ENCODE data around the gene TUBAL3. TPM values are rescaled to one million over a fixed set of nuclear protein-coding genes. Genes with fewer than 3 reads are reported as not detected.

TUBAL3 gene
- total and polyA plus RNA-seq, 12 donors: not detected

DNA sequence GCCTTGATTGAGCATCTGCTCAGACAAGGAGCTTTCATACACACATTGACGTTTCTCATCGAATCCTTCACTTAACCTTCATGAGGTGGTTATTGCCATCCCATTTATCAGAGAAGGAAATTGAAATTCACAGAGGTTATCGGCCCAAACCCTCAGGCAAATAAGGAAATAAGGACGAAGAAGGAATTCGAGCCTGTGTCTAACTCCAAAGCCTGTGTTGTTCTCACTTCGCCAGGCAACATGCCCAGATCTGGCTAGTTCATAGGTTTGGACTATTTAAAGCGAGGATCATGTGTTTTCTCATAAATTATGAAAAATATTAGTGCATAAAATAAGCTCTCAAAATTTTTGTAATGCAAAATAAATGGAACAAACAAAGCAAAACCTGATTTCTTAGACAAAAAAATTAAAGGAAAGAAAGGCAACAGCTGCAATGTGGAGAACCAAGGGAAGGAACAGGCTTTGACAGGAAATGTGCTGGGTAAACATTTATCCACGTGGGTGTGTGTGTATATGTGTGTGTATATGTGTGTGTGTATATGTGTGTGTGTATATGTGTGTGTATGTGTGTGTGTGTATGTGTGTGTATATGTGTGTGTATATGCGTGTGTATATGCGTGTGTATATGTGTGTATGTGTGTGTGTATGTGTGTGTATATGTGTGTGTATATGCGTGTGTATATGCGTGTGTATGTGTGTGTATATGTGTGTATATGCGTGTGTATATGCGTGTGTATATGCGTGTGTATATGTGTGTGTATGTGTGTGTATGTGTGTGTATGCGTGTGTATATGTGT, 35.1 kb downstream of the TUBAL3 start:
- no peaks in the 10 kb centered on the region for H3K27me3 ChIP-seq
- 64 to 82% (median 80%) methylated on average over 10 to 16 of the region's 16 CpGs for WGBS, 4 donors
- H3K27ac ChIP-seq: no peak overlapping the region
- DNase-seq: no peak
- H3K4me1 ChIP-seq (replicated peaks in 1 of 2): no peaks in the 10 kb centered on the region
- H3K4me3 ChIP-seq: no peak overlapping the region
- H3K36me3 ChIP-seq (replicated peaks in 1 of 2): no peaks in the 10 kb centered on the region
- H3K9me3 ChIP-seq (replicated peaks in 1 of 3): no peaks in the 10 kb centered on the region
- TF ChIP-seq POLR2A (IDR thresholded peaks at IDR 0.05) (no peak), CTCF (IDR thresholded peaks at IDR 0.05) (no peak)
- intact Hi-C loops (cut with DNase I): no loop called here

DNA sequence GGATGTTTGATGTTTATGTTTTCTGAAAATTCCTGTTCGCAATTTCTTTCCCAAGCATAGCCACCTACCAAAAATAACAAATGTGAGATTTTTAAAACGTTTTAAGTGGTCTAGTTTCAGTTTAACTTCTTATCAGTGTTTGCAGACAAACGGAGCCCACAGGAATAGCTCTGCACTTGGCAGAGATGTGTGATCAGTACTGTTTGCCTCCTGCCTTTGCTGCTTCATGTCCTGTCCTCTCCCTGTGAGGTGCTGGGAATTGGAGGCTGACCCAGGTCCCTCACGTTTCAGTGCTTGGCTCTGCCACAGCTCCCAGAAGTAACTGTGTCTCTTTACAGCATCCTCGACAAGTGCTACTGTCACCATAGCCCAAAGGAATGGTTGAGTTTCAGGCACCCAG, 38.7 kb downstream of the TUBAL3 start:
- DNase-seq: no peak
- Histone ChIP-seq H3K4me3 (no peak overlapping the region), H3K27ac (no peak overlapping the region), H3K4me1 (replicated peaks in 1 of 2) (no peaks in the 10 kb centered on the region), H3K27me3 (peaks cover 7% of the 10 kb centered on the region), H3K36me3 (replicated peaks in 1 of 2) (no peaks in the 10 kb centered on the region), H3K9me3 (replicated peaks in 1 of 3) (no peaks in the 10 kb centered on the region)
- WGBS, 4 donors: 20 to 28% (median 23%) methylated on average over 4 to 5 of the region's 5 CpGs
- no peak for TF ChIP-seq POLR2A (IDR thresholded peaks at IDR 0.05)
- no peak for TF ChIP-seq CTCF (IDR thresholded peaks at IDR 0.05)
- intact Hi-C loops (cut with DNase I): no loop called here

GRCh38 chr10:5364890-5365338, 39.7 kb downstream of the TUBAL3 start, which contains the start of gene UCN3:
Gene UCN3 (plus strand): TSS chr10:5364966. CDS start chr10:5373721, 8,755 bp downstream.
- H3K9me3 ChIP-seq (replicated peaks in 1 of 3): no peaks in the 10 kb centered on the region
- no peak for DNase-seq
- intact Hi-C loops (cut with DNase I): no loop called here
- no peaks in the 10 kb centered on the region for H3K36me3 ChIP-seq (replicated peaks in 1 of 2)
- no peak within 1 kb of the TSS for H3K4me3 ChIP-seq
- H3K4me1 ChIP-seq (replicated peaks in 1 of 2): no peaks in the 10 kb centered on the region
- TF ChIP-seq POLR2A (IDR thresholded peaks at IDR 0.05): no peak
- TF ChIP-seq CTCF (IDR thresholded peaks at IDR 0.05): no peak
- H3K27me3 ChIP-seq: peaks cover 7% of the 10 kb centered on the region
- no peak within 1 kb of the TSS for H3K27ac ChIP-seq
- 52 to 74% (median 58%) methylated on average over 12 to 21 of the region's 21 CpGs for WGBS, 4 donors

DNA sequence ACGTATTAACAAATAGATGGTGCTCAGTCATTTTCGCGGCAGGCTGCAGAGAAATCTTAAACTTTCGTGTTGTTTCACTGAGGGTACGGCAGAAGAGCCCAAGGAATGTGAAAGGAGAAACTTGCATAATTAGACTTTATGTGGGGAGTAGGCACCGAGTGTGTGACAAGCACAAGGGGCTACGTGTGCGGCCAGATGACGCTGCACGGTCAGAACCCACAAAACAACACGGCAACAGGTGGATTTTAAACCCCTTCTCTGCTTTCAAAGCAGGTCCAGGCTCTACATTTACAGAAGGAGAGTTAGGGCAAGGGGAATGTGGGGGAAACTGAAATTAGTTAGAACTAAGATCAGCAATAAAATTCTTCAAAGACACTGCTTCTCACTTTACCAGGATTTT, 40.3 kb downstream of the TUBAL3 start:
- H3K27me3 ChIP-seq: peaks cover 7% of the 10 kb centered on the region
- H3K4me1 ChIP-seq (replicated peaks in 1 of 2): no peaks in the 10 kb centered on the region
- DNase-seq: no peak
- intact Hi-C loops (cut with DNase I): no loop called here
- no peak overlapping the region for H3K27ac ChIP-seq
- H3K36me3 ChIP-seq (replicated peaks in 1 of 2): no peaks in the 10 kb centered on the region
- no peak overlapping the region for H3K4me3 ChIP-seq
- H3K9me3 ChIP-seq (replicated peaks in 1 of 3): no peaks in the 10 kb centered on the region
- WGBS, 4 donors: 75 to 84% (median 82%) methylated on average over 11 of the region's 11 CpGs
- no peak for TF ChIP-seq CTCF (IDR thresholded peaks at IDR 0.05)
- no peak for TF ChIP-seq POLR2A (IDR thresholded peaks at IDR 0.05)

All from adrenal gland (tissue), 12 donors.